Natural killer cell treated with Interleukin-12 subunit alpha and Interleukin-12 subunit beta and Interleukin-15 and Interleukin-18, amount 100 ng/mL, for 72 hours (primary cell): ENCODE results near the gene SLC9A6. TPM values are rescaled to one million over a fixed set of nuclear protein-coding genes. Genes with fewer than 3 reads are reported as not detected.
A peak's percentile ranks its signal among the peaks of the same experiment; 100 is the strongest.

Experiments
- ATAC-seq, 2 donors: fragments of 150-1000 bp; cut with Tn5 transposase in 1 of 2; sonication (Bioruptor Pico), chemical (Tn5 transposase) in 1 of 2; 2 replicates each; pipeline ENCODE4 v1.10.0; 2021
- DNase-seq: peaks from one replicate; pipeline ENCODE4 v3.0.0; 2022; ENCODE audit warnings: low spot score
- H3K27ac Mint-ChIP-seq, 2 donors: 1 replicate in 1 of 2; 2 replicates in 1 of 2; pipeline ENCODE4 v1.8.0; 2022; ENCODE audit warnings: mixed read lengths in 2 of 2, mild to moderate bottlenecking in 1 of 2, moderate library complexity in 1 of 2
- H3K27me3 Mint-ChIP-seq, 2 donors: 1 replicate in 1 of 2; 2 replicates in 1 of 2; pipeline ENCODE4 v1.8.0; 2022; ENCODE audit warnings: mixed read lengths in 2 of 2
- H3K36me3 Mint-ChIP-seq: one replicate; pipeline ENCODE4 v1.8.0; 2022; ENCODE audit warnings: mixed read lengths
- H3K4me1 Mint-ChIP-seq, 2 donors: 1 replicate in 1 of 2; 2 replicates in 1 of 2; pipeline ENCODE4 v1.8.0; 2022; ENCODE audit warnings: low read depth in 2 of 2, mixed read lengths in 2 of 2, mild to moderate bottlenecking in 1 of 2
- H3K4me3 Mint-ChIP-seq: one replicate; pipeline ENCODE4 v1.8.0; 2022; ENCODE audit warnings: mixed read lengths
- H3K9me3 Mint-ChIP-seq: 2 replicates; pipeline ENCODE4 v1.8.0; 2022; ENCODE audit warnings: mixed read lengths
- total RNA-seq, 2 donors: library from RNA; stranded (reverse); gene quantifications; one replicate each; pipeline ENCODE4 v1.2.3, GENCODE V29; 2022

Gene SLC9A6
- total RNA-seq, 2 donors from 2014 or later = 16.6 to 18.6 TPM

DNA sequence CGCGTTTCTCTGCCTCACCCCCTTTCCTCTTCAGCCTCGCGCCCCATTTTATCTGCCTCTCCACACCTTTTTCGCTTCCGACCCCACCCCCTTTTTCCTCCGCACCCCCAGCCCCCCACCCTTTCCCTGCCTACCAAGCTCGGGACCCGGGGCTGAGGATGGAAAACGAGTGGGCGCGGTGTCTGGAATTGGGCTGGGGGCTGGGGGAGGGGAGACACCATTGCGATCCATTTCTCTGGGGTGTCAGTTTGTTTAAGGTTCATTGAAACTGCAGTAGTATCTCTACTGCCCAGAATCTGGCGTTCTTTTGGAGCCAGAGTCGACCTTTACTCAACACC, 707 bp downstream of the SLC9A6 start:
- Mint-ChIP-seq H3K36me3 (no peaks in the 10 kb centered on the region), H3K27me3 (peaks cover 0 to 21% of the 10 kb centered on the region in 2 donors), H3K9me3 (no peaks in the 10 kb centered on the region), H3K4me3 (peak overlapping the region; percentile 97), H3K4me1 (peaks cover 27 to 28% of the 10 kb centered on the region in 2 donors), H3K27ac (peak overlapping the region; percentile 34 to 85)
- ATAC-seq = no peak
- no peak for DNase-seq

DNA sequence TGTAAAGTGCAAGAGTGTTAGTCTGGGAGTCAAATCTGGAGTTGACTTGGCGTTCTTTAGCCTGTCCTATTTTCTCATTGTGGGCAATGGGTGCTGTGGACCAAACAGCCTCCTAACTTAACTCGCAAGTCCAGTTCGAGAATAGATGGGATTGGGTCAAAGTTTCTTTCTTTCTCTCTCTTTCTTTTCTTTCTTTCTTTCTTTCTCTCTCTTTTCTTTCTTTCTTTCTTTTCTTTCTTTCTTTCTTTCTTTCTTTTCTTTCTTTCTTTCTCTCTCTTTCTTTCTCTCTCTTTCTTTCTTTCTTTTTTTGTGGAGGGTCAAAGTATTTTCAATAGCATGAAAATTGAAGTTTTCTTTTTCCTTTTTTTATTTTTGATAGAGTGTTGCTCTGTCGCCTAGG, 3.0 kb downstream of the SLC9A6 start:
- ATAC-seq (no peak), DNase-seq (no peak)
- Mint-ChIP-seq H3K4me3 (no peak overlapping the region), H3K36me3 (no peaks in the 10 kb centered on the region), H3K4me1 (peaks cover 20 to 29% of the 10 kb centered on the region in 2 donors), H3K9me3 (no peaks in the 10 kb centered on the region), H3K27ac (no peak overlapping the region), H3K27me3 (peaks cover 0 to 15% of the 10 kb centered on the region in 2 donors)

DNA sequence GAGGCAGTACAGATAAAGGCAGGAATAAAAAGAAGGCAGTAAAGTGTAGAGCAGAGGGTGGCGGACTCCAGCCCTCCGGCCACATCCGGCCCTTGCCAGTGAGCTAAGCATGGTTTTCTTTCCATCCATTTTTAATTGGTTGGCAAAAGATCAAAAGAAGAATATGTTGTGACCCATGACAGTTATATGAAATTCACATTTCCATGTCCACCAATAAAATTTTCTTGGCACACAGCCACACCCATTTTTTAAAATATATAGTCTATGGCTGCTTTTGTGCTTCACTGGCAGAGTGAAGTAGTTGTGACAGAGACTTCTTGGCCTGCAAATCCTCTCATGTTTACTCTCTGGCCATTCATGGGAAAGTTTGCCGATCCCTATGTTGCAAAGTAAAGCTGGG, 29.8 kb downstream of the SLC9A6 start:
- ATAC-seq = no peak
- DNase-seq = no peak
- Mint-ChIP-seq H3K4me3 (no peak overlapping the region), H3K27ac (no peak overlapping the region), H3K36me3 (peaks cover 10% of the 10 kb centered on the region), H3K9me3 (no peaks in the 10 kb centered on the region), H3K4me1 (no peaks in the 10 kb centered on the region), H3K27me3 (no peaks in the 10 kb centered on the region)

DNA sequence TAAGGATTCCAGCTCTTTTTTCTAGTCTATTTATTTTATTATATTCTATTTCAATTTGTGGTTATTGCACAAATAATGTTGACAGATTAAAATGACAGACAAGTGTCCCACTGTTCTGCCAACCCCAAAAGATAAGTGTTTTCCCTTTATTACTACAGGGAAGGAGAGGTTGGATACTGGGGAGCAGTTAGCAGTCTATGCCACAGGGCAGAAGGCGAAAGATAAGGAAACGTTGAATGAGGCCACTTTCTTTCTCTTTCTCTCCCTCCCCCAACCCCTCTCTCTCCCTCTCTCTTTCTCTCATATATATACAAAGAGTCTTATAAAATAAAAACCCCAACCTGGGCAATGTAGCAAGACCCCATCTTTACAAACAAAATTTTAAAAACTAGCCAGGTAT, 31.6 kb downstream of the SLC9A6 start:
- ATAC-seq (no peak), DNase-seq (no peak)
- H3K9me3 Mint-ChIP-seq = no peaks in the 10 kb centered on the region
- no peaks in the 10 kb centered on the region for H3K27me3 Mint-ChIP-seq
- no peak overlapping the region for H3K27ac Mint-ChIP-seq
- H3K4me3 Mint-ChIP-seq = no peak overlapping the region
- H3K36me3 Mint-ChIP-seq = peaks cover 10% of the 10 kb centered on the region
- no peaks in the 10 kb centered on the region for H3K4me1 Mint-ChIP-seq

DNA sequence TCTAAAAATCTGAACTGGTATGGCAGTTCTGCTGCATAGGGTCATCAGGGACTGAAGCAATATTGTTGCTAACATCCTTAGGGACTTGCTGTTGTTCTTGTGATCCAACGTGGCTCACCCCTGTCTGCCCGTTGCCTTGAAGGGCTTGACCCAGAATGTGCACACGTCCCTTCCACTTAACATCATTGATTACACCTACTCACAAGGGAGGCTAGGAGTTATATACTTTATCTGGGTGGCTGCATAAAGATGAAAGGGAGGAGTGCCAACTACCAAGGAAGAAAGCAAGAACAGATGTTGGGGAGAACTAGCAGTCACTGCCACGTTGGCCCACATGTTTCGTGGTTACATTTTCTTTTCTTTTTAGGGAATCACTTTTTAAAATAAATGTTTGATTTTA, 34.0 kb downstream of the SLC9A6 start:
- peaks cover 5% of the 10 kb centered on the region for H3K36me3 Mint-ChIP-seq
- DNase-seq (no peak), ATAC-seq (no peak)
- no peaks in the 10 kb centered on the region for H3K9me3 Mint-ChIP-seq
- H3K27ac Mint-ChIP-seq = no peak overlapping the region
- H3K27me3 Mint-ChIP-seq = no peaks in the 10 kb centered on the region
- no peaks in the 10 kb centered on the region for H3K4me1 Mint-ChIP-seq
- H3K4me3 Mint-ChIP-seq = no peak overlapping the region

DNA sequence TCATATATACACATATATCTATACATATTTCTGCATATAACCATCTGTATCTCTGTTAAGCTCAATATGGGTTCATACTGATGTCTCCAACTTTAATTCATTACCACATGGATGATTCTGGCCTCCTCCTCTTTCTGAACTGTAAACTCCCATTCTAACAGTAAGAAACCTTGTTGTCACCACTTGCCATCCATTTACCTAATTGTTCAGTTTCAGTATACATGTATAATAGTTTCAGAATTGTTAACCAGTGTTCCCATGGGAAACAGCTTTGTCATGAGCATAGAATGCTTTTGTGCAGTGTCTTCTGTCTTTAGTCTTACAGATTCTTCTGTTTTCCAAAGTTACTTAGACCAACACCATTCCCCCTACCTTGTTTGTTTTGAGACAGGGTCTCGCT, 35.9 kb downstream of the SLC9A6 start:
- peaks cover 1% of the 10 kb centered on the region for H3K36me3 Mint-ChIP-seq
- DNase-seq (no peak), ATAC-seq (no peak)
- H3K9me3 Mint-ChIP-seq = no peaks in the 10 kb centered on the region
- no peak overlapping the region for H3K27ac Mint-ChIP-seq
- no peaks in the 10 kb centered on the region for H3K4me1 Mint-ChIP-seq
- H3K27me3 Mint-ChIP-seq = no peaks in the 10 kb centered on the region
- H3K4me3 Mint-ChIP-seq = no peak overlapping the region

DNA sequence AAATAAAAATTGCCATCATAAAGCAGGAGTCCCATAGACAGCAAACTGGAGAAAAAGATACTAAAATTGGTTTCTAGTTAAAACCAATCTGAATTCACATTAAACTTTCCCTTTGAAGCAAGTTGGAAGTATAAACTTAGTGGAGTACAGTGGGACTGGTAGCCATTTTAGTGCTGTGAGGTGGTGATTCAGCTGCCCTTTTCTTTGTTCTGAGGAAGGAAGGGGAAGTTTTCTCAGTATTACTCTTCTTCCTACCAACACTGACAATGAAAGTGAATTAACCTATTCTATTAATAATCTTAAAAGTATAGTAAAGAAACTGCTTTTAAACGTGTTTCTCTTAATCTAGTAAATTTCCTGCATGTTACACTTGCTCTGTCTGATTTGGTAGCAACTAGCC, 36.7 kb downstream of the SLC9A6 start:
- no peaks in the 10 kb centered on the region for H3K4me1 Mint-ChIP-seq
- H3K9me3 Mint-ChIP-seq = no peaks in the 10 kb centered on the region
- ATAC-seq (no peak), DNase-seq (no peak)
- H3K4me3 Mint-ChIP-seq = no peak overlapping the region
- no peaks in the 10 kb centered on the region for H3K36me3 Mint-ChIP-seq
- H3K27ac Mint-ChIP-seq = no peak overlapping the region
- H3K27me3 Mint-ChIP-seq = no peaks in the 10 kb centered on the region

DNA sequence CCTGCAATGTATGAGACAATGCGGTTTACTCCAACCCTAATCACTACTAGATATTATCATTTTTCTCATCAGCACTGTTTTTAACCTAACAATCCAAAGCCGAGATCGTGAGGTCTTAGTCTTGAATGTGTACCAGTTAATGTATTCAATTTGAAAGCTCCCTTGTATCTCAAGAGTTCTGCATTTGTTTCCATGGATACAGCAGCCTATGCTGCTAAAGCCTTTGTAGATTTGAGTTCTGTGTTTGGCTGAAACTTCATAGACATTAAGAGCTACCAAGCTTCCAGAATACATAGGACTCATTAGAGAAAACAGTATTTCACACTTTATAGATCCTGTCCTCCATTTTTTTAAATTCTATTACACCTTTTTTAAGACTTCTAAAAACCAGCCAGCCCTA, 39.9 kb downstream of the SLC9A6 start:
- H3K36me3 Mint-ChIP-seq = no peaks in the 10 kb centered on the region
- no peak overlapping the region for H3K4me3 Mint-ChIP-seq
- no peaks in the 10 kb centered on the region for H3K4me1 Mint-ChIP-seq
- no peaks in the 10 kb centered on the region for H3K9me3 Mint-ChIP-seq
- H3K27ac Mint-ChIP-seq = no peak overlapping the region
- H3K27me3 Mint-ChIP-seq = peaks cover 0 to 5% of the 10 kb centered on the region in 2 donors
- ATAC-seq = no peak
- DNase-seq = no peak

DNA sequence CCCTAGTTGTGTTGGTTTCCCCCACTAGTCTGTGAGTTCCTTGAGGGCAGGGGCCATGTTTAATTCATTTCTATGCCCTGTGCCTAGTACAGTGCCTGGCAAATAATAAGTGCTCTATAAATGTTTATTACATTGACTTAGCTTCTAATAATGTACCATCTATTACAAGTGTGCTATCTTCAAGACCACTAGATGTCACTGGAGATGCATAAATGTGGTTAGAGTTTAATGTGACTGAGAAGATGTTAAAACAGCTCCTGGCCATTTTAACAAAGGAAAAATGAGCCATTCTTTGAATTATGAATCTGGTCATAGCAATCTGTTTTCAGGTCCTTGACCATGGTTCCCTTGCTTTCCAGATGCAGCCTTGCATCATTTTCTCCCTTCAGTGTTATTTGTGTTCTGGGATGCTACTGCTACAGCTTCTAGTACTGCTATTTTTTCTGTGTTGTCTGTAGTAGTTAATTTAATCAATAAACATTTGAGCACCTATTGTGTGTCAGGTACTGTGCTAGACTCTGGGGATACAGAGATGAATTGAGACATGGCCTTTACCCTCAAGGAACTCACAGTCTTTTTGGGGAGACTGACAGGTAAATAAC, 43.2 kb downstream of the SLC9A6 start:
- Mint-ChIP-seq H3K36me3 (peaks cover 6% of the 10 kb centered on the region), H3K4me1 (no peaks in the 10 kb centered on the region), H3K27me3 (peaks cover 0 to 7% of the 10 kb centered on the region in 2 donors), H3K27ac (no peak overlapping the region), H3K4me3 (no peak overlapping the region), H3K9me3 (no peaks in the 10 kb centered on the region)
- DNase-seq = no peak
- ATAC-seq = no peak

DNA sequence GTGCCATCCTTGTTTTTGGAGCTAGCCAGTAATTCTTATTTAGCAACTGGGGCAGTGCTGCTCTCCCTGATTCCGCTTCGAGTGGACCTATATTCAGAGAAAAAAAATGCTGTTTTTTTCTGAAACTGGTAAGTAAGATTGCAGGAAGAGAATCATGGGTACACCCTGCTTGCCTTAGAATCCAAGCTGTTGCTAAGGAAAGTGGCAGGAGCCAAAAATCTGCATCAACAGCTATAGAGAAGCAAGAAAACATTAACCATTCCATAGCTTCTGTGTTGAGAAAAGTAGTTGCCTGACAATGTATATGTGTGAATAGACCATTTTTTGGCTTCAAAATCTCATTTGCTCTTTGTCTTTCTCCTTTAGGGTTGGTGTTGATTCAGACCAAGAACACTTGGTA, 44.5 kb downstream of the SLC9A6 start:
- ATAC-seq = no peak
- Mint-ChIP-seq H3K27ac (no peak overlapping the region), H3K4me1 (no peaks in the 10 kb centered on the region), H3K36me3 (peaks cover 6% of the 10 kb centered on the region), H3K27me3 (peaks cover 0 to 7% of the 10 kb centered on the region in 2 donors), H3K9me3 (no peaks in the 10 kb centered on the region), H3K4me3 (no peak overlapping the region)
- DNase-seq = no peak

DNA sequence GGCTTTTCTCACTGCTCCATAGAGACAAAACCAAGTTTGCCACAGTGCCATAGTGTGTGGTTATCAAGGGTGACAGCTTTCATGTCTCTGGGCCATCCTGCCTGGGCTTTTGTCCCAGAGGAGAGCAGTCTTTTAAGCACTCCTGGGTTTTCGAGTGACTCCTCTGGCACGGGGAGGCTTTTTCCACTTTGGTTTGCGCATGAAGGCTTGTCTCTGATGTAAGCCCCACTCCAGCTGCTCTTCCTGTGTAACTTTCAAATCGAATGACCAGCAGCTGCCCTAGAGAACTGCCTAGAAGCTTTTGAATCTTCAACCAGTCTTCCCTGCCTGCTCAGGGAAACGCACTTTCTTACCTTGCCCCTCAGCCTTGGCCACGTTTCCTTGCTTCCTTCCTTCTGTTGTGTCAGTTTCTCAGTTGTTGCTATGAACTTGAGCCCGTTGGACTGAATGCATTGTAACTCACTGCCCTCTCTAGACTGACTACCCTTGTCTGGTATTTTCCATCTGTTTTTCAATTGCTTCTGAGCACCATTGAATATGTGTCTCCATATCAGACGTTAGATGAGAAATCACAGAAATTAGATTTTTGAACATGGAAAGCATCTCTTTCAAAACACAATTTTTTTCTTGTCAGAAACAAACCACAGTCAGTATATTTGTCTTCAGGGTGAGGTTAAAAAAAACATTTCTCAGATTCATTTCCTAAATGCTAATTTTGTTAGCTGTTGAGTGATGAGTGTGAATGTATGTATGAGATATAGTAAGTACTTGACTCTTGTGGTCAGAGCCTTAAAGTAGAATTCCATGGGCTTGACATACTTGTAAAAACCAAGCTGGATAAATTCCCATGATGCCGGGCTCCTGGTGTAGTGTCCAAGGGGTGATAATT, 45.3 kb downstream of the SLC9A6 start:
- Mint-ChIP-seq H3K36me3 (peaks cover 6% of the 10 kb centered on the region), H3K4me3 (no peak overlapping the region), H3K4me1 (no peaks in the 10 kb centered on the region), H3K27me3 (peaks cover 0 to 7% of the 10 kb centered on the region in 2 donors), H3K27ac (no peak overlapping the region), H3K9me3 (no peaks in the 10 kb centered on the region)
- ATAC-seq (no peak), DNase-seq (no peak)

DNA sequence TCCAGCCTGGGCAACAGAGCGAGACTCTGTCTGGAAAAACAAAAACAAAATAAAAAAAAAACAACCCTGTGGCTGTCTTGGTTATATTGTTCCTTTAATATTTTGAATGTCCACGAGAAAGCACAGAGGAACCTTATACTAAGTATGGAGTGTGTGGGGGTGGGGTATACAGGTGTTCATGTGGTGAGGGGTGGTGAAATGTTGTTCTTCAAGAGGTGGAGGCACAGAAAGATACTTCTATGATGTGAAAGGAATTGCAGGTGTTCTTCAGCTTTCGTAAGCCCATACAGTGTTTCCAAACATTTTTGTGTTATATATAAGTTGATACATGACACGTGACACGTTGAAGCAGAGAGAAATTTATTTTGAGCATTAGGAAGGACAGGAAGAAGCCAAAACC, 46.4 kb downstream of the SLC9A6 start:
- Mint-ChIP-seq H3K27ac (no peak overlapping the region), H3K27me3 (peaks cover 0 to 7% of the 10 kb centered on the region in 2 donors), H3K4me1 (no peaks in the 10 kb centered on the region), H3K4me3 (no peak overlapping the region), H3K9me3 (no peaks in the 10 kb centered on the region), H3K36me3 (peaks cover 6% of the 10 kb centered on the region)
- ATAC-seq (no peak), DNase-seq (no peak)

DNA sequence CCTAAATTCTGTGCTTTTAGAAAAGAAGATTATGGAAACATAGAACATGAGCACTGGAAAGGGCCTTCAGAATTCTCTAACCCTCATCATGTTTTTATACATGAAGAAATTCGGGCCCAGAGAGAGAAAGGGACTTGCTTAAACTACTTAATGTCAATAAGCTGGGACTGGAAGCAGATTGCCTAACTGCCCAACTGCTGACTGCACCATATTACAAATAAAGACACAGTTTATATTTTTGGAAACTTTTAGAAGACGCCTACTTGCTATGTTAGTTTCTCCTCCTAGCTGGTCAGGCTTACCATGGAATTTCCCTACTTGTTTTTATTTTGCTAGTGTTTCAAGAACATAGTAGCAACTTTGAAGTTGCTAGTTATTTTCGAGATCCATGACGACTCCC, 47.1 kb downstream of the SLC9A6 start:
- no peaks in the 10 kb centered on the region for H3K9me3 Mint-ChIP-seq
- peaks cover 0 to 7% of the 10 kb centered on the region in 2 donors for H3K27me3 Mint-ChIP-seq
- no peaks in the 10 kb centered on the region for H3K4me1 Mint-ChIP-seq
- no peak overlapping the region for H3K4me3 Mint-ChIP-seq
- DNase-seq (no peak), ATAC-seq (no peak)
- peaks cover 6% of the 10 kb centered on the region for H3K36me3 Mint-ChIP-seq
- H3K27ac Mint-ChIP-seq = no peak overlapping the region

DNA sequence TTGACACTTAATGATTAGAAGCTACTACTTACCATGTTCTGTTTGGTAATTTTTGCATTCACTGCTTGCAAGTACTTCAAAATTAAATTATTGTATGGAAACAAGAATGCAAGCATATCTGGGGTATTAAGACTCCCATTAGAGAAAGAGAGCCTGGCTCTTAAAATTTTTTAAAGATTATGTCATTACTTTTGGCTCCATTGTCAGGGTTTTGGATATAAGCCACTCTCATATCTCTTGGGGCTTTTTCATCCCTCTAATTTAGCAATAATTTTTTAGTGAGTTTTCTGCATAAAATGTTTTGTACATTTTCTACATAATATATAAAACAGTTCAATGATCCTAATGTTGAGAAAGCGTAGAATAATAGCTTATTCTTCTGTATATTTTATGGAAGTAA, 49.4 kb downstream of the SLC9A6 start:
- peaks cover 6% of the 10 kb centered on the region for H3K36me3 Mint-ChIP-seq
- H3K27me3 Mint-ChIP-seq = peaks cover 0 to 2% of the 10 kb centered on the region in 2 donors
- H3K9me3 Mint-ChIP-seq = no peaks in the 10 kb centered on the region
- no peaks in the 10 kb centered on the region for H3K4me1 Mint-ChIP-seq
- H3K27ac Mint-ChIP-seq = no peak overlapping the region
- DNase-seq = no peak
- no peak overlapping the region for H3K4me3 Mint-ChIP-seq
- ATAC-seq = no peak
